Upper lobe of left lung (tissue), 6 donors: Measurements from ENCODE around the gene MYOM3. TPM values are rescaled to one million over a fixed set of nuclear protein-coding genes. Genes with fewer than 3 reads are reported as not detected.

Source experiments
- ATAC-seq, 2 donors: fragments of 200-7000 bp; cut with Tn5 transposase; one replicate each; pipeline ENCODE4 v1.9.1; 2022; ENCODE audit warnings: mild to moderate bottlenecking in 2 of 2, moderate library complexity in 2 of 2; ENCODE audit not compliant: low FRiP score in 2 of 2
- DNase-seq, 2 donors: peaks; one replicate each; pipeline ENCODE4 v3.0.0-alpha.2; 2019 to 2020
- H3K27ac ChIP-seq, 4 donors: fragments of 200-600 bp; sonication (generic); one replicate each; pipeline ENCODE4 v1.5.1; 2016 to 2019
- H3K27me3 ChIP-seq, 4 donors: fragments of 200-600 bp; sonication (generic); one replicate each; pipeline ENCODE4 v1.5.1; 2017 to 2019
- H3K36me3 ChIP-seq, 4 donors: fragments of 200-600 bp; sonication (generic); one replicate each; pipeline ENCODE4 v1.5.1; 2016 to 2019
- H3K4me1 ChIP-seq, 4 donors: fragments of 200-600 bp; sonication (generic); one replicate each; pipeline ENCODE4 v1.5.1; 2018 to 2019
- H3K4me3 ChIP-seq, 4 donors: fragments of 200-600 bp; sonication (generic); one replicate each; pipeline ENCODE4 v1.5.1; 2017 to 2019; ENCODE audit warnings: mild to moderate bottlenecking in 2 of 4, moderate library complexity in 1 of 4
- H3K9me3 ChIP-seq, 4 donors: fragments of 200-600 bp; sonication (generic); one replicate each; pipeline ENCODE4 v1.5.1; 2018 to 2019
- EP300 ChIP-seq, 4 donors: sonication (generic); formaldehyde crosslinking; IDR thresholded peaks; one replicate each; pipeline ENCODE4 v1.5.1; 2017; ENCODE audit warnings: antibody characterized with exemption in 4 of 4, control low read depth in 2 of 4
- POLR2A ChIP-seq, 4 donors: fragments of 450-650 bp; IDR thresholded peaks; one replicate each; pipeline ENCODE4 v1.5.1; 2016 to 2017; ENCODE audit warnings: antibody characterized with exemption in 4 of 4, mild to moderate bottlenecking in 2 of 4
- POLR2AphosphoS5 ChIP-seq, 2 donors: sonication (generic); formaldehyde crosslinking; IDR thresholded peaks; one replicate each; pipeline ENCODE4 v1.5.1; 2017; ENCODE audit warnings: antibody characterized with exemption in 2 of 2
- WGBS, 2 donors: methylation state at CpG; one replicate each; pipeline ENCODE4 v1.1.5; 2017 to 2018; 5-methylcytosine and 5-hydroxymethylcytosine counted together
- total RNA-seq, 6 donors: library from RNA; depleted of rRNA in 4 of 6; stranded (reverse); fragments of >200 nt in 4 of 6; gene quantifications; one replicate each; pipeline versions ENCODE4 v1.1.0 to v1.2.1, GENCODE V29; 2016 to 2021
- TF ChIP-seq, protein P1 (sequence below), 6 experiments: fragments of 450-650 bp in 4 of 6; fragments of 200-600 bp in 2 of 6; sonication (generic) in 2 of 6; IDR thresholded peaks; one replicate each; pipeline ENCODE4 v1.5.1; 2016 to 2019; ENCODE audit warnings: antibody characterized with exemption in 6 of 6
- donor health status: DM: no; HTN: no; CAD: no; lungs with moderate emphysema.
- donor health status: DM: no; HTN: yes; CAD: no; lungs with severe emphysema.

Gene MYOM3
- total RNA-seq, 6 donors from 2014 or later = 0.11 to 0.20 (median 0.15) TPM; not detected in 3

DNA sequence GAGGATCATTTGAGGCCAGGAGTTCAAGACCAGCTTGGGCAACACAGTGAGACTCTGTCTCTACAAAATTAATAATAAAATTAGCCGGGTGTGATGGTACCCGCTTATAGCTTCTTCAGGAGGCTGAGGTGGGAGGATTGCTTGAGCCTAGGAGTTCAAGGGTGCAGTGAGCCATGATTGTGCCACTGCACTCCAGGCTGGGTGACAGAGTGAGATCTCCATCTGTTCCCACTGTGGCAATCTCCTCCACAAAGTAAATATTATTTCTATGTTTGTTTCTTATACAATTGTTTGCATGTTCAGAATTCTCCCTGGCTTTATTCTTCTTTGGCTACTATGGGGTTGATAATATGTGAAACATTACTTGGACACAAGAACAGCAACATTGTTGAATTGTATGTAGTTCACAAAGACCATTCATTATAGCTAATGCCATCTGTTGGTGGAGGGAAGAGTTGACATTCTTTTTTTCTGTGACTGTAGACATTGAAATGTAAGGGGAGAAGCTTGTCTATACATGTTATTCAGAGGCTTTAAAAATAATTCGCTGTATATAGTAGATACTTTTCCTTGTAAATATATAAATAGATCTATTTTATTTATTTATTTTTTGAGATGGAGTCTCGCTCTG is 84.0 kb downstream of the MYOM3 start:
- DNase-seq (no peak), ATAC-seq (peak in 1 of 2 donors; percentile 64)
- H3K36me3 ChIP-seq = no peaks in the 10 kb centered on the region
- 80 to 84% methylated on average over 4 of the region's 4 CpGs for WGBS, 2 donors
- TF ChIP-seq EP300 (IDR thresholded peaks at IDR 0.05) (no peak), POLR2A (IDR thresholded peaks at IDR 0.05) (no peak), POLR2AphosphoS5 (IDR thresholded peaks at IDR 0.05) (no peak)
- TF ChIP-seq, protein P1, sequence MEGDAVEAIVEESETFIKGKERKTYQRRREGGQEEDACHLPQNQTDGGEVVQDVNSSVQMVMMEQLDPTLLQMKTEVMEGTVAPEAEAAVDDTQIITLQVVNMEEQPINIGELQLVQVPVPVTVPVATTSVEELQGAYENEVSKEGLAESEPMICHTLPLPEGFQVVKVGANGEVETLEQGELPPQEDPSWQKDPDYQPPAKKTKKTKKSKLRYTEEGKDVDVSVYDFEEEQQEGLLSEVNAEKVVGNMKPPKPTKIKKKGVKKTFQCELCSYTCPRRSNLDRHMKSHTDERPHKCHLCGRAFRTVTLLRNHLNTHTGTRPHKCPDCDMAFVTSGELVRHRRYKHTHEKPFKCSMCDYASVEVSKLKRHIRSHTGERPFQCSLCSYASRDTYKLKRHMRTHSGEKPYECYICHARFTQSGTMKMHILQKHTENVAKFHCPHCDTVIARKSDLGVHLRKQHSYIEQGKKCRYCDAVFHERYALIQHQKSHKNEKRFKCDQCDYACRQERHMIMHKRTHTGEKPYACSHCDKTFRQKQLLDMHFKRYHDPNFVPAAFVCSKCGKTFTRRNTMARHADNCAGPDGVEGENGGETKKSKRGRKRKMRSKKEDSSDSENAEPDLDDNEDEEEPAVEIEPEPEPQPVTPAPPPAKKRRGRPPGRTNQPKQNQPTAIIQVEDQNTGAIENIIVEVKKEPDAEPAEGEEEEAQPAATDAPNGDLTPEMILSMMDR (IDR thresholded peaks at IDR 0.05) = peak in 5 of 6 experiments; percentile 32 to 55 (median 49)
- H3K27ac ChIP-seq = no peak overlapping the region
- peaks cover 0 to 7% (median 0%) of the 10 kb centered on the region in 4 donors for H3K4me1 ChIP-seq
- no peaks in the 10 kb centered on the region for H3K27me3 ChIP-seq
- H3K9me3 ChIP-seq = no peaks in the 10 kb centered on the region
- H3K4me3 ChIP-seq = no peak overlapping the region

DNA sequence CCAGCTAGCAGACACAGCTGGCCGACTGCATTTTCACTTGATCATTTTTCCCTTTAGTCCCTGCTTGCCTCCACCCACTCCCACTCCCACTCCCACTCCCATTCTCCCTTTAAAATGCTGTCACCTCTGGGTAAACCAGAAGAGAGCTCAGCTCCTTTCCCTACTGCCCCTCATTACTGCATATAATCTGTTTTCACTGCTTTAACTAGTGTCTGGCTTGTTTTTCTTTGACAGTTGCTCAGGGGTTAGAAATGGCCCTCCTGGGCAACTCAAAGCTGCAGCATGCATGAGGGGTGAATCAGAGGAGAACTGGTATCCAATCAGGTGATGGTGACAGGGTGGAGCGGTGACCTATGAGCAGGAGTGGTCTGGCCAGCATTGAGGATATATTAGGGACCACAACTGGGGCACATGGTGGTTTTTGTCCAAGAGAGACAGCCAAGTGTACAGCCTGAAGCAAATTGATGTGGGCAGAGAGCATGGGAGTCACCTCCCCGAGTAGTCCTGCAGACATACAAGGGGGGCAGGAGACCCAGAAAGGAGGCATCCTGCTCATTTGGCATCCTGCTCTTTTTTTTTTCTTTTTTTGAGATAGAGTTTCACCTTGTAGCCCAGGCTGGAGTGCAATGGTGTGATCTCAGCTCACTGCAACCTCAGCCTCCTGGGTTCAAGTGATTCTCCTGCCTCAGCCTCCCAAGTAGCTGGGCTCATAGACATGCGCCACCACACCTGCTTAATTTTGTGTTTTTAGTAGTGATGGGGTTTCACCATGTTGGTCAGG is 89.2 kb downstream of the MYOM3 start:
- Histone ChIP-seq H3K36me3 (no peaks in the 10 kb centered on the region), H3K9me3 (no peaks in the 10 kb centered on the region), H3K4me1 (peaks cover 21 to 30% (median 28%) of the 10 kb centered on the region in 4 donors), H3K4me3 (no peak overlapping the region), H3K27me3 (no peaks in the 10 kb centered on the region), H3K27ac (peak overlapping the region in 2 of 4 donors; percentile 16 to 24)
- no peak for DNase-seq
- ATAC-seq = no peak
- TF ChIP-seq, protein P1 (IDR thresholded peaks at IDR 0.05) = no peak
- TF ChIP-seq EP300 (IDR thresholded peaks at IDR 0.05) (no peak), POLR2A (IDR thresholded peaks at IDR 0.05) (no peak), POLR2AphosphoS5 (IDR thresholded peaks at IDR 0.05) (no peak)
- WGBS, 2 donors = 85% methylated on average over 4 of the region's 4 CpGs

DNA sequence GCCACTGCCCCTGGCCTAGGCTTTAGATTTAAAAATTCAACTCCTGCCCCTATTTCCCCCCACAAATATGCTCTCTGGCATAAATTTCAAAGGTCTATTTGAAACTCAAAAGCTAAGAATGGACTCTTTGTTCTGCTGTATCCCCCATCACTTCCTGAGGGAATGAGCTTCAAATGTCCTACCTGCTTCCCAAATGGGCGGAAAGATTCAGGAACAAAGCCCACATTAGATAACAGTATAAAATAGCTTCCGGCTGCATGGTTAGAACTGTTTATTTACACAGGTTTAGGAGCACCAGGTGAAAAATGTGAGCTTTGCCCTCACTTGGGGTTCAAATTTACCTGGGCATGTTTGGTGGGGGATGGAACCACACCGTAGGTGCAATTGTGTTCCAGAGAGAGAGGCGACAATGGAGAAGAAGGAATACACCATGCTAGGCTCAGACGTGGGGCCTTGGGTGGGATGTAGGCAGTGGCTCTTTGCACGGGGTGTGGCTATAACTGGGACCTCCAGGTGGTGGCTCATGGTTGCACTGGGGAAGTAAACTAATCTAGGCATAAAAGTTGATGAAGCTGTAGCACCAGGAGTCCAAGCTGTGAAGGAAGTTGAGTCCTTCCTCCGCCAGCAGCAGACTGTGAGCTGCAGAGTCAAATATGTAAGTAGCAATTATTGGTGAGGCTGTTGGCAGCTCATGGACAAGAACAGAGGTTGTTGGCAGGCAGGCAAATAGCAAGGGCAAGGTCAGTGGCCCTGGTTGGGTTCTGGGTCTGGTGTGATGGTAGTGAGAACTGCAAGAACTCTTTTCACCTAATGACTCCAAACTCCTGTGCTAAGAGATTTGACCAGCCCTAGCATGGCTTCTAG is 90.3 kb downstream of the MYOM3 start:
- DNase-seq (no peak), ATAC-seq (no peak)
- H3K4me3 ChIP-seq = no peak overlapping the region
- no peaks in the 10 kb centered on the region for H3K36me3 ChIP-seq
- H3K27me3 ChIP-seq = no peaks in the 10 kb centered on the region
- WGBS, 2 donors = 80 to 82% methylated on average over 7 of the region's 7 CpGs
- H3K9me3 ChIP-seq = no peaks in the 10 kb centered on the region
- H3K27ac ChIP-seq = peak overlapping the region in 3 of 4 donors; percentile 72 to 89 (median 83)
- H3K4me1 ChIP-seq = peaks cover 22 to 31% (median 28%) of the 10 kb centered on the region in 4 donors
- TF ChIP-seq POLR2AphosphoS5 (IDR thresholded peaks at IDR 0.05) (no peak), EP300 (IDR thresholded peaks at IDR 0.05) (no peak), POLR2A (IDR thresholded peaks at IDR 0.05) (no peak)
- TF ChIP-seq, protein P1 (IDR thresholded peaks at IDR 0.05) = no peak

DNA sequence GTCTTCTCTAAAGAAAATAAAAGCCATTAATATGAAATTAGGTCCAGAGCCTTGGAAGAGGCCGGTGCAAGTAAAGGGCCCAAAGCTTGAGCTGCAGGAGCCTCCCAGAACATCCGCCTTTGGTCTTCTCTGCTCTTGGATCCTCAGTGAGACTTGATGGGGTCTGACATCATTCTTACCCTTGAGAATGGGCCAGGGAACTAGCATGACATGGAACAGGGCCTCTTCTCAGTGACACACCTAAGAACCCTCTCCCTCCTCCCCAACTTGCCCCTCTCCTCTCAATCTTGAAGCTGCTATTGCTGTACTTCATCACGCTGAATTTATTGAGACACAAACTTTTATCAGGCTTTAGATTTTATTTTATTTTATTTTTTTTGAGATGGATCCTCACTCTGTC is 91.5 kb downstream of the MYOM3 start:
- no peaks in the 10 kb centered on the region for H3K9me3 ChIP-seq
- H3K27me3 ChIP-seq = no peaks in the 10 kb centered on the region
- ATAC-seq (no peak), DNase-seq (no peak)
- H3K36me3 ChIP-seq = no peaks in the 10 kb centered on the region
- peaks cover 22 to 39% (median 32%) of the 10 kb centered on the region in 4 donors for H3K4me1 ChIP-seq
- H3K4me3 ChIP-seq = no peak overlapping the region
- 84 to 90% methylated on average over 3 of the region's 3 CpGs for WGBS, 2 donors
- TF ChIP-seq POLR2A (IDR thresholded peaks at IDR 0.05) = no peak
- TF ChIP-seq EP300 (IDR thresholded peaks at IDR 0.05) = no peak
- TF ChIP-seq, protein P1 (IDR thresholded peaks at IDR 0.05) = no peak
- no peak for TF ChIP-seq POLR2AphosphoS5 (IDR thresholded peaks at IDR 0.05)
- peak overlapping the region; percentile 43 to 89 (median 78) for H3K27ac ChIP-seq
